Suprapubic skin (tissue), 4 donors: ENCODE data around the gene CD99L2.

Experiments
- EP300 ChIP-seq: sonication (generic); formaldehyde crosslinking; IDR thresholded peaks from one replicate; pipeline ENCODE4 v1.6.1; 2017; ENCODE audit warnings: antibody characterized with exemption
- POLR2A ChIP-seq, 2 donors: fragments of 450-650 bp; IDR thresholded peaks; one replicate each; pipeline ENCODE4 v1.6.1; 2017; ENCODE audit warnings: antibody characterized with exemption in 2 of 2, mild to moderate bottlenecking in 2 of 2, moderate library complexity in 2 of 2
- POLR2AphosphoS5 ChIP-seq, 3 donors: sonication (generic); formaldehyde crosslinking; IDR thresholded peaks; one replicate each; pipeline ENCODE4 v1.6.1; 2017; ENCODE audit warnings: antibody characterized with exemption in 3 of 3
- TF ChIP-seq, protein P1 (sequence below), 2 donors: fragments of 200-600 bp in 1 of 2; fragments of 450-650 bp in 1 of 2; sonication (generic) in 1 of 2; IDR thresholded peaks; one replicate each; pipeline ENCODE4 v1.5.1; 2016 to 2019; ENCODE audit warnings: antibody characterized with exemption in 2 of 2, mild to moderate bottlenecking in 1 of 2, moderate library complexity in 1 of 2

- no peak for TF ChIP-seq POLR2A (IDR thresholded peaks at IDR 0.05)
- TF ChIP-seq POLR2AphosphoS5 (IDR thresholded peaks at IDR 0.05): no peak
- TF ChIP-seq, protein P1, sequence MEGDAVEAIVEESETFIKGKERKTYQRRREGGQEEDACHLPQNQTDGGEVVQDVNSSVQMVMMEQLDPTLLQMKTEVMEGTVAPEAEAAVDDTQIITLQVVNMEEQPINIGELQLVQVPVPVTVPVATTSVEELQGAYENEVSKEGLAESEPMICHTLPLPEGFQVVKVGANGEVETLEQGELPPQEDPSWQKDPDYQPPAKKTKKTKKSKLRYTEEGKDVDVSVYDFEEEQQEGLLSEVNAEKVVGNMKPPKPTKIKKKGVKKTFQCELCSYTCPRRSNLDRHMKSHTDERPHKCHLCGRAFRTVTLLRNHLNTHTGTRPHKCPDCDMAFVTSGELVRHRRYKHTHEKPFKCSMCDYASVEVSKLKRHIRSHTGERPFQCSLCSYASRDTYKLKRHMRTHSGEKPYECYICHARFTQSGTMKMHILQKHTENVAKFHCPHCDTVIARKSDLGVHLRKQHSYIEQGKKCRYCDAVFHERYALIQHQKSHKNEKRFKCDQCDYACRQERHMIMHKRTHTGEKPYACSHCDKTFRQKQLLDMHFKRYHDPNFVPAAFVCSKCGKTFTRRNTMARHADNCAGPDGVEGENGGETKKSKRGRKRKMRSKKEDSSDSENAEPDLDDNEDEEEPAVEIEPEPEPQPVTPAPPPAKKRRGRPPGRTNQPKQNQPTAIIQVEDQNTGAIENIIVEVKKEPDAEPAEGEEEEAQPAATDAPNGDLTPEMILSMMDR (IDR thresholded peaks at IDR 0.05): no peak
- TF ChIP-seq EP300: no peak
Observed at GRCh38 chrX:150753357-150753756, 145.1 kb downstream of the CD99L2 start.
